H9 (cell line): Measurements from ENCODE around the gene PLA2R1. TPM values are rescaled to one million over a fixed set of nuclear protein-coding genes. Genes with fewer than 3 reads are reported as not detected.

Source experiments
- DNase-seq: peaks from one replicate; pipeline ENCODE4 v3.0.0-alpha.2; 2017
- H2AFZ ChIP-seq: one replicate; pipeline ENCODE4 v1.6.1; 2013; ENCODE audit warnings: mild to moderate bottlenecking, low read length, control low read depth, moderate library complexity
- H2AK5ac ChIP-seq: 2 replicates; pipeline ENCODE4 v1.6.1; 2013; ENCODE audit warnings: low read length, control low read depth, mixed read lengths; ENCODE audit not compliant: insufficient read length
- H2BK120ac ChIP-seq: one replicate; pipeline ENCODE4 v1.6.1; 2013; ENCODE audit warnings: low read depth, mild to moderate bottlenecking, low read length, control low read depth, inconsistent platforms; ENCODE audit not compliant: poor library complexity, severe bottlenecking
- H2BK12ac ChIP-seq: 2 replicates; pipeline ENCODE4 v1.6.1; 2013; ENCODE audit warnings: low read length, control low read depth, mixed read lengths, low read depth; ENCODE audit not compliant: insufficient read length
- H2BK15ac ChIP-seq: 2 replicates; pipeline ENCODE4 v1.6.1; 2013; ENCODE audit warnings: low read depth, low read length, control low read depth
- H2BK20ac ChIP-seq: one replicate; pipeline ENCODE4 v1.6.1; 2013; ENCODE audit warnings: low read depth, mild to moderate bottlenecking, low read length, control low read depth, inconsistent platforms; ENCODE audit not compliant: poor library complexity, severe bottlenecking
- H2BK5ac ChIP-seq: 2 replicates; pipeline ENCODE4 v1.6.1; 2013; ENCODE audit warnings: low read length, control low read depth, mixed read lengths; ENCODE audit not compliant: insufficient read length
- H3K14ac ChIP-seq: 2 replicates; pipeline ENCODE4 v1.6.1; 2013; ENCODE audit warnings: low read length, control low read depth; ENCODE audit not compliant: insufficient read depth
- H3K18ac ChIP-seq: 2 replicates; pipeline ENCODE4 v1.6.1; 2013; ENCODE audit warnings: low read depth, mild to moderate bottlenecking, mixed read lengths, low read length, control low read depth; ENCODE audit not compliant: insufficient read length
- H3K23ac ChIP-seq: 2 replicates; pipeline ENCODE4 v1.6.1; 2013; ENCODE audit warnings: low read length, control low read depth, mixed read lengths, low read depth; ENCODE audit not compliant: insufficient read length
- H3K23me2 ChIP-seq: 2 replicates; pipeline ENCODE4 v1.6.1; 2013; ENCODE audit warnings: low read depth, mild to moderate bottlenecking, mixed read lengths, low read length, control low read depth; ENCODE audit not compliant: insufficient read length, poor library complexity, severe bottlenecking
- H3K27ac ChIP-seq: 2 replicates; pipeline ENCODE4 v1.5.1; 2013; ENCODE audit warnings: low read length, control low read depth, mixed read lengths, low read depth; ENCODE audit not compliant: insufficient read length
- H3K27me3 ChIP-seq: 2 replicates; pipeline ENCODE4 v1.6.1; 2013; ENCODE audit warnings: low read length, control low read depth, inconsistent platforms; ENCODE audit not compliant: insufficient read depth
- H3K4ac ChIP-seq: 2 replicates; pipeline ENCODE4 v1.6.1; 2013; ENCODE audit warnings: low read depth, mild to moderate bottlenecking, control low read depth, inconsistent platforms, low read length, moderate library complexity
- H3K4me1 ChIP-seq: 2 replicates; pipeline ENCODE4 v1.6.1; 2013; ENCODE audit warnings: low read length, control low read depth, inconsistent platforms; ENCODE audit not compliant: insufficient read depth
- H3K4me2 ChIP-seq: 2 replicates; pipeline ENCODE4 v1.6.1; 2013; ENCODE audit warnings: low read length, control low read depth, mixed read lengths; ENCODE audit not compliant: insufficient read length, insufficient read depth
- H3K56ac ChIP-seq: 2 replicates; pipeline ENCODE4 v1.6.1; 2013; ENCODE audit warnings: low read depth, mild to moderate bottlenecking, mixed read lengths, low read length, control low read depth; ENCODE audit not compliant: insufficient read length
- H3K79me1 ChIP-seq: 2 replicates; pipeline ENCODE4 v1.6.1; 2013; ENCODE audit warnings: low read depth, mild to moderate bottlenecking, moderate library complexity, low read length, control low read depth, inconsistent platforms; ENCODE audit not compliant: insufficient read depth, poor library complexity, severe bottlenecking
- H3K79me2 ChIP-seq: 2 replicates; pipeline ENCODE4 v1.6.1; 2013; ENCODE audit warnings: low read length, control low read depth, inconsistent platforms; ENCODE audit not compliant: insufficient read depth
- H3K9ac ChIP-seq: 2 replicates; pipeline ENCODE4 v1.6.1; 2013; ENCODE audit warnings: low read length, control low read depth, mixed read lengths; ENCODE audit not compliant: insufficient read length; ENCODE audit errors: extremely low read depth
- H3K9me3 ChIP-seq: one replicate; pipeline ENCODE4 v1.6.1; 2013; ENCODE audit warnings: low read depth, low read length, inconsistent platforms; ENCODE audit not compliant: control insufficient read depth
- H3T11ph ChIP-seq: one replicate; pipeline ENCODE4 v1.6.1; 2013; ENCODE audit warnings: mild to moderate bottlenecking, low read length, control low read depth, inconsistent platforms
- H4K20me1 ChIP-seq: one replicate; pipeline ENCODE4 v1.6.1; 2013; ENCODE audit not compliant: control insufficient read depth, insufficient read length, insufficient read depth
- H4K5ac ChIP-seq: 2 replicates; pipeline ENCODE4 v1.6.1; 2013; ENCODE audit warnings: low read depth, mild to moderate bottlenecking, mixed read lengths, low read length, control low read depth; ENCODE audit not compliant: insufficient read length
- H4K8ac ChIP-seq: replicated peaks from 2 replicates; pipeline ENCODE4 v1.6.1; 2013; ENCODE audit warnings: low read length, control low read depth, mixed read lengths, low read depth; ENCODE audit not compliant: insufficient read length
- H4K91ac ChIP-seq: 2 replicates; pipeline ENCODE4 v1.6.1; 2013; ENCODE audit warnings: low read depth, mild to moderate bottlenecking, moderate library complexity, mixed read lengths, low read length, control low read depth; ENCODE audit not compliant: insufficient read length
- H3K27ac Mint-ChIP-seq, 3 experiments: 2 replicates in 2 of 3; 3 replicates in 1 of 3; pipeline ENCODE4 v1.8.0; 2020 to 2021; ENCODE audit warnings: mixed read lengths in 3 of 3, mild to moderate bottlenecking in 1 of 3, moderate library complexity in 1 of 3
- H3K27me3 Mint-ChIP-seq: 2 replicates; pipeline ENCODE4 v1.8.0; 2021; ENCODE audit warnings: low read depth, mild to moderate bottlenecking, moderate library complexity, mixed read lengths
- H3K36me3 Mint-ChIP-seq, 3 experiments: 2 replicates in 2 of 3; 3 replicates in 1 of 3; pipeline ENCODE4 v1.8.0; 2020 to 2021; ENCODE audit warnings: low read depth in 3 of 3, mixed read lengths in 3 of 3; ENCODE audit not compliant: insufficient read depth in 1 of 3
- H3K4me1 Mint-ChIP-seq, 2 experiments: 2 replicates each; pipeline ENCODE4 v1.8.0; 2020; ENCODE audit warnings: mixed read lengths in 2 of 2
- H3K4me3 Mint-ChIP-seq, 2 experiments: 2 replicates in 1 of 2; 3 replicates in 1 of 2; pipeline ENCODE4 v1.8.0; 2020 to 2021; ENCODE audit warnings: mild to moderate bottlenecking in 2 of 2, mixed read lengths in 2 of 2, moderate library complexity in 1 of 2
- H3K9me3 Mint-ChIP-seq, 2 experiments: 2 replicates in 1 of 2; 3 replicates in 1 of 2; pipeline ENCODE4 v1.8.0; 2020; ENCODE audit warnings: mild to moderate bottlenecking in 2 of 2, mixed read lengths in 2 of 2, moderate library complexity in 1 of 2
- CTCF ChIP-seq: fragments of 200-600 bp; sonication (generic); conservative IDR thresholded peaks from 3 replicates; pipeline ENCODE4 v1.8.0; 2021; ENCODE audit warnings: antibody characterized with exemption, mild to moderate bottlenecking
- WGBS: extraction: QIAGEN DNeasy Blood & Tissue Kit; methylation state at CpG from one replicate; pipeline ENCODE4 v1.1.7; 2013; ENCODE audit warnings: missing lambda C conversion rate, low lambda C conversion rate, mixed read lengths; ENCODE audit not compliant: insufficient read length; ENCODE audit errors: extremely low coverage; 5-methylcytosine and 5-hydroxymethylcytosine counted together
- total RNA-seq: library from RNA; stranded (reverse); gene quantifications from 2 replicates; pipeline ENCODE4 v1.2.1, GENCODE V29; 2021

PLA2R1 gene
- total RNA-seq, 1 experiment from 2014 or later: 0.83 TPM

GRCh38 chr2:160014227-160014626 lies 48.2 kb downstream of the PLA2R1 start:
- H3K4me3 Mint-ChIP-seq: no peak overlapping the region
- no peaks in the 10 kb centered on the region for H3K9me3 Mint-ChIP-seq
- no peaks in the 10 kb centered on the region for H3K27me3 Mint-ChIP-seq

More at GRCh38 chr2:160014227-160014626, 48.2 kb downstream of the PLA2R1 start:
- no peak overlapping the region for H2BK20ac ChIP-seq
- no CpG with 5 or more reads among the region's 2 CpGs for WGBS
- no peaks in the 10 kb centered on the region for H4K20me1 ChIP-seq
- no peak overlapping the region for H3K27ac ChIP-seq
- no peaks in the 10 kb centered on the region for H3K4me1 ChIP-seq
- H3K9ac ChIP-seq: no peak overlapping the region
- H3K14ac ChIP-seq: no peak overlapping the region
- H3K4me2 ChIP-seq: no peak overlapping the region
- no peaks in the 10 kb centered on the region for H3K9me3 ChIP-seq
- H3K36me3 Mint-ChIP-seq: no peaks in the 10 kb centered on the region
- H2AK5ac ChIP-seq: no peak overlapping the region
- H3K4me1 Mint-ChIP-seq: no peaks in the 10 kb centered on the region
- H3K23me2 ChIP-seq: no peaks in the 10 kb centered on the region
- no peak overlapping the region for H4K5ac ChIP-seq
- H2BK120ac ChIP-seq: no peak overlapping the region
- H3K23ac ChIP-seq: no peak overlapping the region
- no peak overlapping the region for H3K27ac Mint-ChIP-seq
- no peaks in the 10 kb centered on the region for H3K79me2 ChIP-seq
- H3T11ph ChIP-seq: no peak overlapping the region
- no peak overlapping the region for H2BK5ac ChIP-seq
- DNase-seq: no peak
- peak; percentile 31; the same call in 1 of the 3 replicates for TF ChIP-seq CTCF
- H3K27me3 ChIP-seq: no peaks in the 10 kb centered on the region
- no peak overlapping the region for H2BK12ac ChIP-seq
- no peak overlapping the region for H3K56ac ChIP-seq
- H4K91ac ChIP-seq: no peak overlapping the region
- no peak overlapping the region for H3K4ac ChIP-seq
- H3K79me1 ChIP-seq: no peaks in the 10 kb centered on the region
- no peak overlapping the region for H4K8ac ChIP-seq
- no peak overlapping the region for H2AFZ ChIP-seq
- no peak overlapping the region for H2BK15ac ChIP-seq
- no peak overlapping the region for H3K18ac ChIP-seq
